RWPE2 (cell line): ENCODE measurements around the gene IDH3G.

ENCODE experiments used
- ATAC-seq: fragments of 200-7000 bp; cut with Tn5 transposase; 3 replicates; pipeline ENCODE4 v1.9.1; 2021; ENCODE audit warnings: low read depth
- DNase-seq: peaks from one replicate; pipeline ENCODE4 v3.0.0-alpha.2; 2020; ENCODE audit warnings: low spot score
- H3K27ac ChIP-seq: fragments of 450-650 bp; 2 replicates; pipeline ENCODE4 v1.5.1; 2017; ENCODE audit warnings: mild to moderate bottlenecking; ENCODE audit not compliant: poor library complexity, severe bottlenecking
- H3K27me3 ChIP-seq: fragments of 250-450 bp; sonication (Bioruptor Pico); 2 replicates; pipeline ENCODE4 v1.5.1; 2021; ENCODE audit warnings: mild to moderate bottlenecking, moderate library complexity; ENCODE audit not compliant: insufficient read depth, poor library complexity, severe bottlenecking
- H3K36me3 ChIP-seq: fragments of 250-450 bp; sonication (Bioruptor Pico); 2 replicates; pipeline ENCODE4 v1.5.1; 2020; ENCODE audit warnings: low read depth, mild to moderate bottlenecking, moderate library complexity
- H3K4me1 ChIP-seq: fragments of 250-450 bp; sonication (Bioruptor Pico); 2 replicates; pipeline ENCODE4 v1.5.1; 2021; ENCODE audit warnings: mild to moderate bottlenecking, moderate library complexity; ENCODE audit not compliant: insufficient read depth, poor library complexity, severe bottlenecking
- H3K4me3 ChIP-seq: fragments of 250-450 bp; sonication (Bioruptor Pico); 2 replicates; pipeline ENCODE4 v1.5.1; 2021; ENCODE audit warnings: mild to moderate bottlenecking, moderate library complexity; ENCODE audit not compliant: severe bottlenecking
- H3K9me3 ChIP-seq: fragments of 250-450 bp; sonication (Bioruptor Pico); 2 replicates; pipeline ENCODE4 v1.5.1; 2021; ENCODE audit warnings: mild to moderate bottlenecking, moderate library complexity; ENCODE audit not compliant: severe bottlenecking
- TF ChIP-seq, protein P1 (sequence below): fragments of 450-650 bp; IDR thresholded peaks from one replicate; pipeline ENCODE4 v1.5.1; 2017; ENCODE audit warnings: mild to moderate bottlenecking, moderate library complexity; ENCODE audit not compliant: poor library complexity, severe bottlenecking

Gene IDH3G

DNA sequence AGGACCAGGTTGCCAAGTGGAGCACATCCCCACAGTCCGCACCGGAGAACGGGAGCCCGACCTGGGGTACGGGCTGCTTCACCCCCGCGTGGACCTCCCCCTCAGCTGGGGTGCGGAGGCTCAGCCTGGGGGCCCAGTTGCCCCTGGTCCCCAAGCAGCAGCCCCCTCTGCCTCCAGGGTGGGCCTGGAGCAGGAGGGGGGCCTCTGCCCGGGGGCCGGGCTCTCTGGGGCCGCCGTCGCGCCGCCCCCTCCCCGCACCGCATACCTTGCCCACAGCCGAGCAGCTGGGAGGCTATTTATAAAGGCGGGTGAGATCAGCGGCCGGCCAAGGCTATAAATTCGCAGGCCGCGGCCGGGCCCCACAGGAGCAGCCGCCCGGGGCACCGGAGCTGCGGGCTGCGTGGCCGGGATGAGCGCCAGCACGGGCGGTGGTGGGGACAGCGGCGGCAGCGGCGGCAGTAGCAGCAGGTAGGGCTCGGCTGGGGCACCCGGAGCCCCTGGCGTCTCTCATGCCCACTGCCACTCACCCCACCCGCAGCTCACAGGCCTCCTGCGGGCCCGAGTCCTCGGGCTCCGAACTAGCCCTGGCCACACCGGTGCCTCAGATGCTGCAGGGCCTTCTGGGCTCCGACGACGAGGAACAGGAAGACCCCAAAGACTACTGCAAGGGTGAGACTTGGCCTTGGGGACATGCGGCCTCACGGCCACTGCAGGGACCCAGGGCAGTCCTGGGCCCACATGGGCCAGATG, 13.3 kb downstream of the IDH3G start, which contains the start of gene SRPK3:
TSS of gene SRPK3 (plus strand) at position 364 of the 750 bp plus-strand sequence. CDS start at position 410, 46 bp downstream.
- Histone ChIP-seq H3K36me3 (no peaks in the 10 kb centered on the region), H3K4me3 (no peak within 1 kb of the TSS), H3K27ac (no peak within 1 kb of the TSS), H3K4me1 (no peaks in the 10 kb centered on the region), H3K27me3 (no peaks in the 10 kb centered on the region), H3K9me3 (no peaks in the 10 kb centered on the region)
- TF ChIP-seq, protein P1, sequence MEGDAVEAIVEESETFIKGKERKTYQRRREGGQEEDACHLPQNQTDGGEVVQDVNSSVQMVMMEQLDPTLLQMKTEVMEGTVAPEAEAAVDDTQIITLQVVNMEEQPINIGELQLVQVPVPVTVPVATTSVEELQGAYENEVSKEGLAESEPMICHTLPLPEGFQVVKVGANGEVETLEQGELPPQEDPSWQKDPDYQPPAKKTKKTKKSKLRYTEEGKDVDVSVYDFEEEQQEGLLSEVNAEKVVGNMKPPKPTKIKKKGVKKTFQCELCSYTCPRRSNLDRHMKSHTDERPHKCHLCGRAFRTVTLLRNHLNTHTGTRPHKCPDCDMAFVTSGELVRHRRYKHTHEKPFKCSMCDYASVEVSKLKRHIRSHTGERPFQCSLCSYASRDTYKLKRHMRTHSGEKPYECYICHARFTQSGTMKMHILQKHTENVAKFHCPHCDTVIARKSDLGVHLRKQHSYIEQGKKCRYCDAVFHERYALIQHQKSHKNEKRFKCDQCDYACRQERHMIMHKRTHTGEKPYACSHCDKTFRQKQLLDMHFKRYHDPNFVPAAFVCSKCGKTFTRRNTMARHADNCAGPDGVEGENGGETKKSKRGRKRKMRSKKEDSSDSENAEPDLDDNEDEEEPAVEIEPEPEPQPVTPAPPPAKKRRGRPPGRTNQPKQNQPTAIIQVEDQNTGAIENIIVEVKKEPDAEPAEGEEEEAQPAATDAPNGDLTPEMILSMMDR = no peak
- DNase-seq (no peak), ATAC-seq (peak; percentile 17; the same call in 1 of the 3 replicates)

- H3K27ac ChIP-seq = no peak overlapping the region
- DNase-seq = no peak
- TF ChIP-seq, protein P1 = no peak
Observed at GRCh38 chrX:153779891-153780677, 14.1 kb downstream of the IDH3G start.

GRCh38 chrX:153778684-153779101, 15.5 kb downstream of the IDH3G start:
- no peaks in the 10 kb centered on the region for H3K4me1 ChIP-seq
- no peak overlapping the region for H3K4me3 ChIP-seq
- H3K9me3 ChIP-seq = no peaks in the 10 kb centered on the region
- no peak for DNase-seq
- no peak overlapping the region for H3K27ac ChIP-seq
- TF ChIP-seq, protein P1 = no peak
- no peaks in the 10 kb centered on the region for H3K36me3 ChIP-seq
- ATAC-seq = peak; percentile 25; the same call in 1 of the 3 replicates
- H3K27me3 ChIP-seq = no peaks in the 10 kb centered on the region

More at GRCh38 chrX:153779891-153780677, 14.1 kb downstream of the IDH3G start:
- no peaks in the 10 kb centered on the region for H3K9me3 ChIP-seq
- H3K27me3 ChIP-seq = no peaks in the 10 kb centered on the region
- no peak overlapping the region for H3K4me3 ChIP-seq
- ATAC-seq = no peak; the same call in 2 of the 3 replicates
- H3K36me3 ChIP-seq = no peaks in the 10 kb centered on the region
- no peaks in the 10 kb centered on the region for H3K4me1 ChIP-seq

GRCh38 chrX:153778181-153778580, 16.0 kb downstream of the IDH3G start:
- TF ChIP-seq, protein P1 = no peak
- peak; percentile 10 for DNase-seq
- no peaks in the 10 kb centered on the region for H3K36me3 ChIP-seq
- H3K27me3 ChIP-seq = no peaks in the 10 kb centered on the region
- no peaks in the 10 kb centered on the region for H3K9me3 ChIP-seq
- H3K4me3 ChIP-seq = no peak overlapping the region
- no peaks in the 10 kb centered on the region for H3K4me1 ChIP-seq
- ATAC-seq = no peak
- no peak overlapping the region for H3K27ac ChIP-seq
